Measurements from ENCODE around the gene STXBP2.
"Not testable (repeated sequence)": the region's sequence is repeated elsewhere in the genome, so short reads cannot be mapped to it uniquely, and the experiment has no call there.

GRCh38 chr19:7643629-7644549 lies 7.0 kb downstream of the STXBP2 start:
- not testable (repeated sequence) for TF ChIP-seq POLR2A, POLR2AphosphoS5 (IDR thresholded peaks at IDR 0.05)

All from upper lobe of left lung (tissue), 4 donors.